ENCODE measurements around the gene PRIM1.
"Not testable (repeated sequence)": the region's sequence is repeated elsewhere in the genome, so short reads cannot be mapped to it uniquely, and the experiment has no call there.

The PRIM1 gene

GRCh38 chr12:56751712-56752598 lies at the start of gene PRIM1:
Gene PRIM1, minus strand, starts transcription at chr12:56752323. Its CDS starts 25 bp downstream, at chr12:56752298.
- DNase-seq = peak; percentile 83

GRCh38 chr12:56800221-56800620 lies 48.1 kb upstream of the PRIM1 start:
- DNase-seq = no peak

DNA sequence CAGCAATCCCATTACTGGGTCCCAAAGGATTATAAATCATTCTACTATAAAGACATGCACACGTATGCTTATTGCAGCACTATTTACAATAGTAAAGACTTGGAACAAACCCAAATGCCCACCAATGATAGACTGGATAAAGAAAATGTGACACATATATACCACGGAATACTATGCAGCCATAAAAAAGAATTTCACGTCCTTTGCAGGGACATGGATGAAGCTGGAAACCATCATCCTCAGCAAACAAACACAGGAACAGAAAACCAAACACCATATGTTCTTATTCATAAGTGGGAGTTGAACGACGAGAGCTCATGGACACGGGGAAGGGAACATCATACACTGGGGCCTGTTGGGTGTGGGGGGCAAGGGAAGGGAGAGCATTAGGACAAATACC lies 47.2 kb upstream of the PRIM1 start:
- not testable (repeated sequence) for DNase-seq

- DNase-seq = not testable (repeated sequence)
Measured at GRCh38 chr12:56795791-56796190, 43.7 kb upstream of the PRIM1 start.

GRCh38 chr12:56795046-56795562 lies 43.0 kb upstream of the PRIM1 start:
- not testable (repeated sequence) for DNase-seq

- DNase-seq = not testable (repeated sequence)
Measured at GRCh38 chr12:56793124-56793523, 41.0 kb upstream of the PRIM1 start.

DNA sequence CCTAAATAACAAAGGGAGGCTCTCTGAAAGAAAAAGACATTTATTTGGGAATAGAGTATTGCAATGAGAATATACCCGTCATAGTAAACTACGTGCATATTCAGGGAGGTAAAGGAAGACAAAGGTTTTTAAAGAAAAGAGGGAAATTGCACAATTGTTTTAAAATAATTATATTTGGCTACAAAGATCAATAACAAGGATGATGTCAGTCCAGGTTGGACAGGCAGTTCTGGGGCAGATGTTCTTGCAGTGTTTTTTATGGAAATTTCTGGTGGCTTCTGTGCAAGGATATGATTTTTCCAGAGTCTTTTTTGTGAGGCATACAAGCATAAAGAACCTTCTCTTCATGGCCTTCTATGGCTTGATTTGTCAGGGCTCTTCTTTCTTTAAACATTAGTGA lies 40.6 kb upstream of the PRIM1 start:
- no peak for DNase-seq

GRCh38 chr12:56789429-56789828 lies 37.3 kb upstream of the PRIM1 start:
- DNase-seq = not testable (repeated sequence)

GRCh38 chr12:56787498-56787897 lies 35.4 kb upstream of the PRIM1 start:
- DNase-seq = no peak

GRCh38 chr12:56785874-56786273 lies 33.8 kb upstream of the PRIM1 start:
- DNase-seq = no peak

GRCh38 chr12:56785141-56785865 lies 33.2 kb upstream of the PRIM1 start:
- DNase-seq = no peak

DNA sequence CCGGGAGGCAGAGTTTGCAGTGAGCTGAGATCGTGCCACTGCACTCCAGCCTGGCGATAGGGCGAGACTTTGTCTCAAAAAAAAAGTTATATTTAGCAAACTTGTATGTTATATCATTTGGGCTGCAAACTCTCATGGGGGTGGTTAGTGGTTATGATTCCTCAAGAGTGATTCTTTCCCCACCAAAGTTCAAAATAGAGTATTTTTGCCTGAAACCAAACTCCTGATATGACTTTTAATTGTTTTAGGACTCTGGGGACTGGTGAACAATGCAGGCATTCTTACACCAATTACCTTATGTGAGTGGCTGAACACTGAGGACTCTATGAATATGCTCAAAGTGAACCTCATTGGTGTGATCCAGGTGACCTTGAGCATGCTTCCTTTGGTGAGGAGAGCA lies 29.6 kb upstream of the PRIM1 start:
- no peak for DNase-seq

- DNase-seq = no peak
Measured at GRCh38 chr12:56778756-56779155, 26.6 kb upstream of the PRIM1 start.

DNA sequence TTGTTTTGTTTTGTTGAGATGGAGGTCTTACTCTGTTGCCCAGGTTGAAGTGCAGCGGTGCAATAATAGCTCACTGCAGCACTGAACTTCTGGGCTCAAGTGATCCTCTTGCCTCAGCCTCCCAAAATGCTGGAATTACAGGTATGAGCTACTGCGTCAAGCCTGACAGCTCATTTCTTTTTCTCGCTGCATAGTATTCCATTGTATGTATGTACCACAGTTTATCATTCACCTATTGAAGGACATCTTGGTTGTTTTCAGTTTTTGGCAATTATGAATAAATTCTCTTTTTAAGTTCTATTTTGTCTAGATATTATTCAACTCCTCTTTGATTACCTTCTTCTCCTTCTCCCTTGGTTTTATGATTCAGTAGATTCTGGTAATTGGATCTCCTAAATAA lies 24.5 kb upstream of the PRIM1 start:
- DNase-seq = no peak

DNA sequence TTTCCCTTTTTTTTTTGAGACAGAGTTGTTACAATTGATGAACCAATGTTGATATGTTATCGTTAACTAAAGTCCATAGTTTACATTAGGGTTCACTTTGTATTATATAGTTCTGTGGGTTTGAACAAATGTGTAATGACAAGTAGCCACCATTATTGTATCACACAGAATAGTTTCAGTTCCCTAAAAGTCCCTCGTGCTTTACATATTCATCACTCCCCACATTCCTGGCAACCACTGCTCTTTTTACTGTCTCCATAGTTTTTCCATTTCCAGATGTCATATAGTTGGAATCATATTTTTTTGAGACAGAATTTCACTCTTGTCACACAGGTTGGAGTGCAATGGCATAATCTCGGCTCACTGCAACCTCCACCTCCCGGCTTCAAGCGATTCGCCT lies 23.5 kb upstream of the PRIM1 start:
- DNase-seq = no peak

- DNase-seq = no peak
Measured at GRCh38 chr12:56773113-56773512, 21.0 kb upstream of the PRIM1 start.

- no peak for DNase-seq
Measured at GRCh38 chr12:56772625-56773024, 20.5 kb upstream of the PRIM1 start.

GRCh38 chr12:56769868-56770267 lies 17.7 kb upstream of the PRIM1 start:
- no peak for DNase-seq

- DNase-seq = no peak
Measured at GRCh38 chr12:56768424-56768823, 16.3 kb upstream of the PRIM1 start.

GRCh38 chr12:56766535-56766934 lies 14.4 kb upstream of the PRIM1 start:
- DNase-seq = peak; percentile 31

DNA sequence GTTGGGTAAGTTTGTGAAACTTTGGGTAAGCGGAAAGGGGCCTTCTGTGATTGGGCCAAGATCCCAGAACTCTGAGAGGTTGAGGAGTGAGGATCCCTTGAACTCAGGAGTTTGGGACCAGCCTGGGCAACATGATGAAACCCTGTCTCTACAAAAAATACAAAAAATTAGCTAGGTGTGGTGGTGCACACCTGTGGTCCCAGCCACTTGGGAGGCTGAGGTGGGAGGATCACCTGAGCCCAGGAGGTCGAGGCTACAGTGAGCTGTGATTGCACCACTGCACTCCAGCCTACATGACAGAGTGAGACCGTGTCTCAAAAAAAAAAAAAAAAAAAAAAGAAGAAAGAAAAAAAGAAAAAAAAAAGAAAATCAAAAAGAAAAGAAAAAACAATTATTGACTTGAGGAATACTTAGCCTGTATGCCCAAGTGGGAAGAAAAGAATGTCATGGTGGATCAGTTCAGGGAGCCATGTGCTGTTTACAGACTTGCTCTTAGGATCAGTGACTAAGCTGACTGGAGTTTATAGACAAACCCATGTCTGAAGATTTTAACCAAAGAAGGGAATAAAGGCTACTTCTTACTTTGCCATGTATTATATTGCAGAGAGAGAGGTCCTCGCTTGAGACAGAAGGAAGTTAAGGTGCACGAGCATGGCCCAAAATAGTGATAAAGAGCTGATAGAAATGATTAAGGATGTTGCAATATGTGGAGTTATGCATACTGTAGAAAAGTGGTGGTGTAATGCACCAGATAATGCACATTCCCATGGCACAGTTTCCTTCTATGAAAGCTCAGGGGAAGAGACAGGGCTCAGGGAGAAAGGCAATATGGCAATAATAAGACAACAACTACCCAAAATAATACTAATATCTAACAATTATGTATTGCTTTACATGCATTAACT lies 11.9 kb upstream of the PRIM1 start:
- no peak for DNase-seq

DNA sequence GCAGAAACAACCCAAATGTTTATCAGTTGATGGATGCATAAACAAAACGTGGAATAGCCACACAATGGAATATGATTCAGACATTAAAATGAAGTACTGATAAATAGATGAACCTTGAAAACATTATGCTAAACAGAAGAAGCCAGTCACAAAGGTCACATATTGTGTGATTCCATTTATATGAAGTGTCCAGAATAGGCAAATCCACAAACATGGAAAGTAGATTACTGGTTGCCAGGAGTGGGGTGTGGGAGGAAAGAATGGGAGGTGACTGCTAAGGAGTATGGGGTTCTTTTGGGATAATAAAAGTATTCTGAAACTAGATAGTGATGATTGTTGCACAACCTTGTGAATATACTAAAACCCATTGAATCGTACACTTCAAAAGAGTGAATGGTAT lies 9.7 kb upstream of the PRIM1 start:
- DNase-seq = no peak

DNA sequence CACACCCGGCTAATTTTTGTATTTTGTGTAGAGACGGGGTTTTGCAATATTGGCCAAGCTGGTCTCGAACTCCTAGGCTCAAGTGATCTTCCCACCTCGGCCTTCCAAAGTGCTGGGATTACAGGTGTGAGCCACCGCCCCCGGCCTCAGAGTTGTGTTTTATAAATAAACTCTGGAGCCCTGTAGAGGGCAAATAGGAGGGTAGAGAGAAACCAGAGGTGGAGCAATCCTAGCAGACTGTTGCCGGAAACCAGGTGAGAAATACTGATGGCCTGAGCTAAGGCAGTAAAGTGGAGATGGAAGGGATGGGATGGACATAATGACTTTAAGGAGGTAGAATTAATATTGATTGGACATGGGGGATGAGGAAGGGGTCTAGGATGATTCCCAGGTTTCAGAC lies 8.3 kb upstream of the PRIM1 start:
- no peak for DNase-seq
